GM21528 (cell line): ENCODE results near the gene PLEKHM3.

ENCODE experiments used
- ATAC-seq: cut with Tn5 transposase; IDR thresholded peaks from one replicate; pipeline ENCODE4 v1.9.1; 2021; ENCODE audit warnings: mild to moderate bottlenecking, moderate library complexity; ENCODE audit not compliant: unreplicated experiment, low FRiP score

PLEKHM3 gene

DNA sequence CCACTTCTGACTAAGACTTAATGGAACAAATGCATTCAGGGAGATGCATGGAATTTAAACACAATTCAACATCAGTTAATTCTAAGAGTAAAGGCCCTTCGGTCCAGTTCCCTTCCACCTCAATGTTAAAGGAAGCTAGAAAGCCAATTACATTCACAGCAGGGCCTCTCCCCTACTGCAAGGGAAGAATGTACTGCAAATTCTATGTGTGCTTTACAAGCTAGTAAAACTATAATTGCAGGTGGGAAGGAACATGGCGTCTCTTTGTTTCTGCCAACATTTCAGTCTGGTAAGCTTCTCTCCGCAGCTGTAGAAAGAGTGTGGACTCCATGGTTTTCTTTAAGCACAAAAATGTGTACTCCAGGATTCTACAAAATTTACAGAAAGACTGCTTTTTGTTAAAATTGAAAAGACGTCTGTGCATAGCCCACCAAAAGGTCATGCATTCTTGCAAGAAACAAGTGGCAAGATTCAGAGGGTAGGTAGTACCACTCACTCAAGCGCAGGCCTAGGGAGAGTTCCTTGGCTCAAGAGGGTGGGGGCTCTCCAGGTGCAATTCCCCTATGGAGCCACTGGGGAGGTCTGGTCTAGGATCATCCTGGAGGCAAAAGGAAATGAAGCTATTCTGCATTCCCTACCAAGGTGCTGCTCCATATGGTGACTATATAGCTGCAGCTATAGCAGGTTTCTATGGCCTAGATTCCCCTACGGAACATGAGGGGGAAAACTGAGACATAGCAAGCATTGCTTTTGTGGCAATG, 128.6 kb downstream of the PLEKHM3 start:
- no peak for ATAC-seq

DNA sequence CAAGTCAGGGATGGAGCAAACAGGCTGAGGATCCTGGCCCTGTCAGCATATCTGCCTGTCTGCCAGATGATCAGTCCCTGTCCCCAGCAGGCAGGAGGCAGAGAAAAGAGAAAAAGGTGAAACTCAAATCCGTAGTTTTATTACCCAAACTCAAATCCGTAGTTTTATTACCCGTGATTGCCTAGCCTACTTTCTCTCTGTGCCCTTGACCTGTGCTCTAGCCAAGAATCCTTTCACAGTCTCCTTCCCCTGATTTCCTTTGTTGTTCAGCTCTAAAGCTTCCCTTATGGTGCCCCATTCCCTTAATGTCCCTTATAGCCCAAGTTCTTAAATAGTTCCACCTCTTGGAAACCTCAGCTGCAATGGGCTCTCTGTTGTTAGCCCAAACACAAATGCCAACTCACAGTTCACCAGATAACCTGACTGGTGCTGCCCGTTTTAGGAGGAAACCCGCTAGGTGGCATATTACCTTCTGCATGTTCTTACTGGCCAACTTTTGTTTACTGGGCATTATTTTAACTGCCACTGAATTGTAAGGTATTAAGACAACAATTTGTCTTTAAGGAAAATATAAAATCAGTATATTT, 130.0 kb downstream of the PLEKHM3 start:
- ATAC-seq = no peak

DNA sequence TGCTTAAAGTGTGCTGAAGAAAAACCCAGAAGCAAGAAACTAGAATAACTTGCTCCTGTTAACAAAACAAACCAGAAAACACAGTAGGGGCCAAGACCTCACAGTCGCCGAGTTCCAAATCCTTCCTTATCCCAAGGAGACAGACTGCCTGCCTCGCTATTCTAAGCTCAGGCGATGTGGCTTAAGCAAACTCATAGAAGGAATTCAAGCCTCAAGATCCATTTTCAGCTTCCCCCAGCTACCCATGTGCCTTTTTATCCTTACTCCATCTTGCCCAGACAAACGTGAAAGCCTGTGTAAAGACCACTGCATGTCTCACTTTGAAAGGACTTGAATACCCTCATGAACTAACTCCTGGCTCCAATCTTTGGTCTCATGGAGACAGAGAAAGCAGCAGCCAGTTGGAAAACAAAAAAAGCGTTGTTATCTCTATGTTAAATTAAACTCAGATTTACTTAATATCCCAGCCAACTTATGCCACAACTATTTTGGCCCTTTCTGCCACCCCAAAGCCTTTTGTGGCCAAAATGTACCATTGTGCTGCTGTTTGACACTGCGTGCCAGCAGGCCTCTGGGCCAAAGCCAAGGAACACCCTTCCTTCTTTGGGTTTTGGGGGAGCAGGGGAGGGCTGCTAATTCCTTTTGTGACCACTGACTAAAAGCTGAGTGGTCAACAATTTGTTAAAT, 132.5 kb downstream of the PLEKHM3 start:
- no peak for ATAC-seq

DNA sequence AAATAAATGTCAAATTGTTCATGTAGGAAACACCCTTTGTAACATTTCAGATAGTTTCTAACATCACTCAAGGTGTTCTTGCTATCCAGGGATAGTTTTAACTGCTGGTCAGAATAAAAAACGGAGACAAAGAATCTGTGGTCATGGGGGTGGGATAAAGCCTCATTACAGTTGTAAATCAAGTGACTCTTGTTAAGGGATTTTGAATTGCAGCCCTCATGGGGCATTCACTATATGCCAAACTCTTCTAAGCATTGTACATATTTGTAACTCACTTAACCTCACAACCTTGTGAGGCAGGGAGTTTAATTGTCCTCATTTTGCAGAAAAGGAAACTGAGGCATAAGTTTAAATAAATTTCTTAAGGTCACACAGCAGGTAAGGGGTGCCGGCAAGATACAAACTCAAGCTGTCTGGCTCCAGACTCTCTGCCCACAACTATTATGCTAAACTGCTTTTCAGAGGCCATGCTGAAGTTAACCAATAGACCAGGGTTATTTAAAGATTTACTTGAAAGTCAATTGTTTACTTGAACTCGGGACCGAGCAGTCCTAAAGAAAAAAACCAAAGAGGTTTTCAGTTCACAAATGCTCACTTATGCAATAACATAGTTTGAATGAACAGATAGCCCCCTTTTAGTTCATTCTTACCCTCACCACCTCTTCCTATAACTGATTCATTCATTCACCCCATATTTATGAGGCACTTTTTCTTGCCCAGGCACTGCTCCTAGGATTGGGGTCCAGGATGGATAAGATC, 134.1 kb downstream of the PLEKHM3 start:
- no peak for ATAC-seq

DNA sequence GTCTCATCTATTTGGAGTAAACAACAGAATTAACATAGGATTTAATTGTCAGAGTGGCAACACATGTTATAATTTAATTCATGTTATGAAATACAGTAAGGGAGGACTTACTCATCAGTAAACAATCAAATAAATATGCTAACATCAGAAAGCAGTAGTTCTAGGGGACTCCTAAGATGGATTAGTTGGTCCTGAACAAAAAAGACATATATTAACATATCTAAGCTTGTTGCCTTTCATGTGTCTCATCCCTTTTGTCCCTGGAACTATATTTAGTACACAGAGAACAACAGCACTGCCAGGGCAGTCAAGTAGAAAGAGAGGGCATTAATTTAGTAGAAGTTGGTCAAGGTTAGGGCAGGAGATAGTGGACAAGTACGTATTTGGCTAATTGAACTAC, 137.8 kb downstream of the PLEKHM3 start:
- no peak for ATAC-seq

DNA sequence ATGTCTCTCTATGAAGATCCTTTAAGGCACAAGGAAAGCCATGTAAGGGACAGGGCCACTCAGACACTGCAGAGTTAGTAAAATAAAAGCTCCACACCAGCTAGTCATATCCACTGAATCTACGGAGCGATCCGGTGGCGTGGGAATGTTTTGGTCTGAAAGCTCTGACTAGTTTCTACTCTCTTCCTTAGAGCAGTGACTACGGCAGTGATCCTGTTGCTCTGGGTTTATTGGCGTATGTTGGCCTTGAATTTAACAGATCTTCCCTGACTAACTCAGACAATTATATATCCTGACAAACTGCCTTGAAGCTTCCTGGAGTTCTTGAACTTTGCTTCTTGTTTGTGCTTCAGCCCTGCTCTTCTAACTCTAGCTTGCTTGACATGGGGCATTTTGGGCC, 140.3 kb downstream of the PLEKHM3 start:
- no peak for ATAC-seq

DNA sequence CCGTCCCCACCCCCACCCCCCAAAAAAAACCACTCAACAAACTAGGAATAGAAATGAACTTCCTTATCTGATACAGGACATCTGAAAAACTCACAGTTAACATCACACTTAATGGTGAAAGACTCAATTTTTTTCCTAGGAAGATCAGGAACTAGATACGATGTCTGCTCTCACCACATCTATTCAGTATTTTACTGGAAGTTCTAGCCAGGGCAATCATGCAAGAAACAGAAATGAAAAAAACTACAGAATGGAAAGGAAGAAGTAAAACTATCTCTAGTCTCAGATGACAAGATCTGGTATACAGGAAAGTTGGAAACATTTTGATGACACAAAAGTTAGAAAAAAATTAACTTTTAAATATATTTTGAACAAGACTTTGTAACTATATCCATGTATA, 141.2 kb downstream of the PLEKHM3 start:
- no peak for ATAC-seq

DNA sequence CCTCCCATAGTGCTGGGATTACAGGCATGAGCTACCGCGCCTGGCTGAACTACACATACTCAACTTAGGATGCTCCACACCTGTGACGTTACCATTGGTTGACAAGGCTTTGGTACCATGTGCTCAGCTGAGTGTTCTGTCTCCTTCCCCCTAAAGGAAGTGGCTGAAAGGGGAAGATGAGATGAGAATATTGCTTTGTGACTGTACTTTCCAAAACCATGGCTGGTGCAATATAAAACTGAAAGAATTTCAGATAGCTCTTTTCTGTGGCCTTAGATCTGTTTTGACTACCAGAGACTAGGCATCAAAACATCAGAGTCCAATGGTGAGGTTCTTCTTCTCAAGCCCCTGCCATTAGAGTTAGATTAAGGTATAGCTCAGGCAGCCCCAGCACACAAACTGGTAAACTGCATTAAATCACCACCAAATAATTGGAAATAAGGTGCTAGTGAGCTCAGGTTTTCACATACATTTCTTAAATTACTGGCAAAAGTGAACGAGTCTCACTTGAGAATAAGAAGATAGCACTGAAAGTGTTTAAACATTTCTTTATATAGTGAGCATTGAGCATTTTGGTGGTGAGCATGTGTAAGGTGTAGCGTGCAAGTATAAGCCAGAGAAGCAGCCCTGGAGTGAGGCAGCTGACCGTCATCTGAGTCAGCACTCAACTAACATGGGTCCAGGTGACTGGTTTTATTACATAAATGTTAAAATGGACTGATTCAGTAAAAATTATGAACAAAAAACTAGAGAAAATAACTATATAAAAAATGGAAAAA, 142.1 kb downstream of the PLEKHM3 start:
- peak; percentile 50 for ATAC-seq

DNA sequence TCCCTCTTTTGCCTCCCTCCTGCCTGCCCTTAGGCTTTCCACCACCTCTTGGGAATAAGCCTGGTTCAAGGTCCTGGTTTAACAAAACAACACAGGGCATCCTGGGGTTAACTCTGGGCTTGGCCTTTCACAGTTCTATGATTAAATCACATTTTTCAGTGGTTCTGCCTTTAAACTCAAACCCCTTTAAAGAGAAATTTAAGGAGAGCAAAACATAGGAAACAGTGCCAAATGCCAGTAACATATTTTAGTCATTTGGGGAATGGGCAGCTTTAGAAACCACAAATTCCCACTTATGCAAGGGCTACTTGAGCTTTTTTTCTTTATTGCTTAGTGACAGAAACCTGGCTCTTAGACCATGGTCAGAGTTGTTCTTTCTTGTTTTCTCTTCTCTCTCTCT, 143.4 kb downstream of the PLEKHM3 start:
- ATAC-seq = no peak

DNA sequence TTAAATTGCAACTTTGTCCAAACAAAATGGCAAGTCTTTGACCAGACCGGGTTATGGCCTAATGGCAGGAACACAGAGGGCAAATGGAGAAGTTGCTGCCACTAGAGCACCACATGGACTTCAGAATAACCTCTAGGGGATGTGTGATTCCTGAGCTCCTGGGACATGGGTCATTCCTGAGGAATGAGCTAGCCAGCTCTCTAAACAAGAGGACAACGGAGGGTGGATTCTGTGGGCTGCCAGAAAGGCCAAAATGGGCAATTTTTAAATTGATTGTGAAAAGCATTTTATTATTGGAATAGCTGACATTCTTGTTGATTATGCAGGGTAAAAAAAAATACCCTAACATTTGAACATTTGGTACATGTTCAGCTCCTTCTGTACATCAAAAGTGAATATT, 145.8 kb downstream of the PLEKHM3 start:
- no peak for ATAC-seq

DNA sequence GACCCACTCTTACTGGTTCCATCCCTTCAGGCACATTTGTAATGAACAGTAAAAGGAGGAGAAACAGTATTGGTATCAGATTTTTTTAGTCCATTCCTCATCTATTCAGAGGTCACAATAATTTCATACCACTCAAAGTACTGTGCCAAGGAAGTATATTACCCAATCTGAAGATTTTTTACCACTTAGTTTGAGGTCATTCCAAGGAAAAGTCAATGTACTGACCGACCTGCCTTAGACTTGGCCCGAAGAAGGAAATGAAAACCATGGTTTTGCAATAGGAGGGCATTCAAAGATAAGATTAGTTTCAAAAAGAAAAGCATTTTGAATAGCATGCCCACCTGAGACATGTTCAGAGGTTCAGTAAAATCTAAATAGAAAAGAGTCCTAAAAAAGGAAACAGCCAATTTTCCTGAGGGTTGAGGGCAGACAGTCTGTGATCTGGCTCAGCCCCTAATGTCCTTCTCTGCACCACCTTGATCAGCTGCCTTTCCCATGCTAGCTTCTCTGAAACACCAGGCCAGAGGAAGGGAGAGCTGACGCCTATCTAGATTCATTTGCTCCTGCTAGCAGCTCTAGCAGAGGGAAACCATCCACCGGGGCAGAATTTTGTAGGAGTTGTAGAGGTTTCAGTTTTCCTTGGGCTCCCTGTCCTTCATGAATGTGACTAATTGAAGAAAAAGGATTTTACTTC, 148.3 kb downstream of the PLEKHM3 start:
- ATAC-seq = no peak

DNA sequence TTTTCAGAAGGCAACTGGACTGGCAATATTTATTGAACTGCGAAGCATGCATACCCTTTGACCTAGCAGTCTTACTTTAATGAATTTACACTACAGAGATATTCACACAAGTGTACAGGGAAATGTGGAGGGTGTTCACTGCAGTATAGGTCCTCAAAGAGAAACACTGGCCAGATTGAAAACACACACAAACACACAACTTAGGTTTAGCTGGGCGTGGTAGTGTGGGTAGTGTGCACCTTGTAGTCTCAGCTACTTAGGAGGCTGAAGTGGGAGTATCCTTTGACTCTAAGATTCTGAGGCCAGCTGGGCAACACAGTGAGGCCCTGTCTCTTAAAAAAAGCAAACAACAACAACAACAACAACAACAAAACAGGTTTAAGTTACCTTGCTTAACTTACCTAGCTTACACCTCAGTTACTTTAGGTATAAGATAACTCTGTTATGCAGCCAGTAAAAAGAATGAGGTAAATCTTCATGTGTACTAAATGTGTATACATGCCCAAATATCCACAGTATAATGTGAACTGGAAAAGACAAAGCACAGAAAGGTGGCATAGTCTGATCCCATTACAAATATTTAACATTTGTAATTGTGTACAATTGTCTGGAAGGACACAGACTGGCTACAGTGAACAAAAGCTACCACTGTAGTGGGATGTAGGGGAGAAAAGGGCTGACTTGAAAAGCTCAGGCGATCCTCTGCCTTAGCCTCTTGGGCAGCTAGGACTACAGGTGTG, 149.7 kb downstream of the PLEKHM3 start:
- no peak for ATAC-seq

DNA sequence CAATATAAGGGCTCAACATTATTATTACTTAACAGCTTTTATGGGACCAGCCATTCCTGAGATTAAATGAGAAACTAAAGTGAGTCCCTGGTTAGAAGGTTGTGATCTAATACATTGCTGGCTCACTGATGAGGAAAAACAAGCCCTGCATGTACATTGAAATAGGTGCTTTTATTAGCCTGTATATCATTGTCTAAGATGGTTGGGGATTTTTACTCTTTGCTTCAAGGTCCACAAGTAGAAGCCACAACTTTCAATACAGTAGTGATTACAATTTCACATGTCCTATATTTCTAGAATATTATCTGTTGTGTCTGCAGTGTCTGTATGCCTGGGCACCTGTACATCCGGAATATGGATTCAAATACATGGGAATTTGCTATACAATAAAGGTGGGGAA, 151.5 kb downstream of the PLEKHM3 start:
- ATAC-seq = peak; percentile 62

DNA sequence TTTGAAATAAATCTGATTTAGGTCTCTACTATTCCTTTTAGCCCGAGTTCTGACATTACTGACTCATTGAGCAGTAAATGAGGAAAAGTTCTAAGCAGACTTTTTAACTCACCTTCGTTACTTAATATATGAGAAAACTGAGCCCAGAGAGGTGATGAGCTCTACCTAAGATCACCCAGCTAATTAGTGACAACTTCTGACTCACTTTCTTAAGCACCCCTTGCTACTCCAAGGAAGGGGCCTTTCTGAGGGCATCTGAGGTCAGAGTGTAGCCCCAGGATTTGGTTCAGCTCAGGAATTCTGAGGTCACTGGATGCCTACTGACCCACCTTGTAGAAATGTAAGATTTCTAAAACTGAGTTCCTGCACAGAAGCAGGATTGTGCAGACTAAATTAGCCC, 153.4 kb downstream of the PLEKHM3 start:
- ATAC-seq = no peak

DNA sequence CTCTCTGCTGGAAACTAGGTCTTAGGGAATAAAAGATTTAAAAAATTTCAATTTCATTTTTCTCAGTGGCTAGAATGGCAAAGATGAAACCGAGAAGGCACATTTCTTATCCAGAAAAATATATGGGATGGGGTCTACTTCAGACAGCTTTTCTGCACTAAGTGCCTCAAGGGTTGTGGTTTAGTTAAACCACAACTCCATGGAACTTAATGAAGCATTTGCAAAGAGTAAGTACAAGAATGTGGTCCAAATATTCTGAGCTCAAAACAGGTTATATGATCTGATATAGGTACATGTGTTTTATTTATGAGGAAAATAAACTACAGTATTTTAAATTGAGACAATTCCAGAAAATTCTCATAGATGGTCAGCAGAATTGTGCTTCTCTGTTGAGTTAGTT, 153.8 kb downstream of the PLEKHM3 start:
- ATAC-seq = no peak

DNA sequence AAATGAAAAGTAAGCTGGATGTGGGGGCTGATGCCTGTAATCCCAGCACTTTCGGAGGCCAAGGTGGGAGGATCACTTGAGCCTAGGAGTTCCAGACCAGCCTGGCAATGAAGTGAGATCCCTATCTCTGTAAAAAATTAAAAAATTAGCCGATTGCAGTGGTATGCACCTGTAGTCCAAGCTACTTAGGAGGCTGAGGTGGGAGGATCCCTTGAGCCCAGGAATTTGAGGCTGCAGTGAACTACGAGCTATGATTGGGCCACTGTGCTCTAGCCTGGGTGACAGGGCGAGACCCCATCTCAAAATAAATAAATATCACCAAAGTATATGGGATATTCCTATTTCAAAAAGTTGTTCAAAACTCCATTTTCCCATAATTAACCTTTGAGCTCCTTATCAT, 154.5 kb downstream of the PLEKHM3 start:
- ATAC-seq = no peak

DNA sequence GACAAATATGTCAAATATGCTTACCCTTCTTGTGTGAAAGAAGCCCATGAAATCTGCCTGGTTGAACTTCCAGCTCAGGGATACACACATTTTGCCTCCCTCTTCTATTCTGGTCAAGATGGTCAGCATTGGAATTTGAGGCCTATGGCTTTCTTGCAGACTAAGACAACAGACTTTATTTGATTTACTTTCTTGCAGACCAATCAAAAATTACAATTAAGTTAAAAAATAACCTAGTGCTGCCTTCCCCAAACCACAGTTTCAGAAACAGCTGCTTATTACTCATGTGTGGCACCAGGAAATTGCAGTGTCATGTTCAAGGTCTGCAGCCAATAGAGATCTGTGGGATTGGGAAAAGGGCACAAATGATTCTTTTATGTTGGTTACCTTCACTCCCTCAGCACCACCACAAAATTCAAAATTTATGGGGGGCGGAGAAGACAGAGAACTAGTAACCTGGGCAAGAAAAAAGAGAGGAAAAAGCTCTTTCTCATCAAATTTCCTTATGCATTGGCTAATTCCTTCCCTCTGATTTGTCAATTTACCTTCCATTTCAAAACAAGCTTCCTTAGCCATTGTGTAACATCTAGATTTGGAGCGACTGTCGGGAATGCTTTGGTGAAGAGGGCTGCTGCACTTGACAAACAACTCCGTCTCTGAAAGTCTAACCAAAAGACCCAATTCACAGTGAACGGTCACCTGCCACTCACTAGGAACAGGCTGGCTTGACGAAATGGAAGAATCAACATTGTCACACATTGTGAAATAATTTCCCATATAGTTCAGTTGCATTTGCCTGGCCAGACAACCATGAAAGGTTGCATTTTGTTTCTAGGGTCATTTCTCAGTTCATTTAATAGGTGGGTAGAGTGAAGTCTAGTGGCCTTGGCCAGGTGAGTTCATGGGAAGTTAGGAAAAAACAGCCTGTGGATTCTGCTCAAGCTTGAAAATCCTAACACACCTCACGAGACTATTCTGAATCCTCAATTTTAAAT, 155.2 kb downstream of the PLEKHM3 start:
- ATAC-seq = no peak
